HG02610 (cell line): ENCODE measurements around the gene TMED10.
A peak's percentile ranks its signal among the peaks of the same experiment; 100 is the strongest.

Experiments
- ATAC-seq: cut with Tn5 transposase; IDR thresholded peaks from one replicate; pipeline ENCODE4 v1.9.1; 2021; ENCODE audit warnings: mild to moderate bottlenecking, moderate library complexity; ENCODE audit not compliant: unreplicated experiment

TMED10 gene

GRCh38 chr14:75176142-75176820 is at the start of gene TMED10:
TSS of gene TMED10 (minus strand) at chr14:75176612. CDS start at chr14:75176579, 33 bp downstream.
- peak; percentile 62 for ATAC-seq

- ATAC-seq = no peak
Observed at GRCh38 chr14:75224561-75224960, 48.1 kb upstream of the TMED10 start.

GRCh38 chr14:75223664-75224154 is 47.3 kb upstream of the TMED10 start:
- peak; percentile 65 for ATAC-seq

- peak; percentile 68 for ATAC-seq
Observed at GRCh38 chr14:75222208-75222701, 45.8 kb upstream of the TMED10 start.

GRCh38 chr14:75221797-75222196 is 45.4 kb upstream of the TMED10 start:
- ATAC-seq = peak; percentile 6

GRCh38 chr14:75220156-75220555 is 43.7 kb upstream of the TMED10 start:
- no peak for ATAC-seq

GRCh38 chr14:75217508-75218206 is 41.2 kb upstream of the TMED10 start:
- no peak for ATAC-seq

GRCh38 chr14:75216427-75217006 is 40.1 kb upstream of the TMED10 start:
- ATAC-seq = no peak

- no peak for ATAC-seq
Observed at GRCh38 chr14:75215520-75215919, 39.1 kb upstream of the TMED10 start.

GRCh38 chr14:75214558-75214957 is 38.1 kb upstream of the TMED10 start:
- ATAC-seq = no peak

GRCh38 chr14:75213172-75213571 is 36.8 kb upstream of the TMED10 start:
- ATAC-seq = no peak

GRCh38 chr14:75208843-75209242 is 32.4 kb upstream of the TMED10 start:
- no peak for ATAC-seq

- ATAC-seq = no peak
Observed at GRCh38 chr14:75206190-75206589, 29.8 kb upstream of the TMED10 start.

GRCh38 chr14:75205591-75205990 is 29.2 kb upstream of the TMED10 start:
- no peak for ATAC-seq

- ATAC-seq = no peak
Observed at GRCh38 chr14:75204116-75204515, 27.7 kb upstream of the TMED10 start.

- ATAC-seq = no peak
Observed at GRCh38 chr14:75202657-75203056, 26.2 kb upstream of the TMED10 start.

GRCh38 chr14:75201087-75201486 is 24.7 kb upstream of the TMED10 start:
- ATAC-seq = no peak

GRCh38 chr14:75200451-75200850 is 24.0 kb upstream of the TMED10 start:
- ATAC-seq = no peak

GRCh38 chr14:75198291-75198933 is 22.0 kb upstream of the TMED10 start:
- no peak for ATAC-seq

GRCh38 chr14:75197338-75197737 is 20.9 kb upstream of the TMED10 start:
- no peak for ATAC-seq

- no peak for ATAC-seq
Observed at GRCh38 chr14:75196468-75196867, 20.1 kb upstream of the TMED10 start.
